ENCODE data around the gene CTNNA3. TPM values are rescaled to one million over a fixed set of nuclear protein-coding genes. Genes with fewer than 3 reads are reported as not detected.

Gene CTNNA3
- total RNA-seq, 2 donors from 2014 or later, result 3.2 to 7.2 TPM

DNA sequence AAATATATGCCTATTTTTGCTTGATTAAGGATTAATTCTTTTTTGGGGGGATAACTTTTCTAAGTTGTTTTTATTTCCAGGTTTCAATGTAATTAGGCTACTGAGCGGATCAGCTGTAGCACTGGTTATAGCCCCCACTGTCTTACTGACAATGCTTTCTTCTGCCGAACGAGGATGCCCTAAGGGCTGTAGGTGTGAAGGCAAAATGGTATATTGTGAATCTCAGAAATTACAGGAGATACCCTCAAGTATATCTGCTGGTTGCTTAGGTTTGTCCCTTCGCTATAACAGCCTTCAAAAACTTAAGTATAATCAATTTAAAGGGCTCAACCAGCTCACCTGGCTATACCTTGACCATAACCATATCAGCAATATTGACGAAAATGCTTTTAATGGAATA, 769.2 kb downstream of the CTNNA3 start:
- Histone ChIP-seq H3K4me3 (ENCODE audit: low read length) (no peak overlapping the region), H3K36me3 (ENCODE audit: control insufficient read depth, insufficient read depth, low read length) (no peaks in the 10 kb centered on the region), H3K27me3 (ENCODE audit: control insufficient read depth, insufficient read depth, low read length, poor library complexity, severe bottlenecking) (peaks cover 47% of the 10 kb centered on the region), H3K27ac (ENCODE audit: low read depth, low read length) (no peak overlapping the region), H3K9ac (ENCODE audit: extremely low read depth, low read length, poor library complexity, severe bottlenecking) (no peak overlapping the region), H3K9me3 (ENCODE audit: control insufficient read depth, low read length) (no peaks in the 10 kb centered on the region), H3K4me1 (ENCODE audit: control insufficient read depth, insufficient read depth, low read length) (no peaks in the 10 kb centered on the region)
- Mint-ChIP-seq H3K27me3 (ENCODE audit: insufficient read depth) (peaks cover 54% of the 10 kb centered on the region), H3K4me3 (no peak overlapping the region), H3K36me3 (ENCODE audit: low read depth) (no peaks in the 10 kb centered on the region), H3K4me1 (peaks cover 4% of the 10 kb centered on the region), H3K27ac (no peak overlapping the region), H3K9me3 (no peaks in the 10 kb centered on the region)
- 84 to 100% methylated on average over 2 to 5 of the region's 5 CpGs for WGBS, 2 experiments (ENCODE audit: insufficient coverage in 1 of 2, insufficient read length in 1 of 2)
- TF ChIP-seq, protein P1, sequence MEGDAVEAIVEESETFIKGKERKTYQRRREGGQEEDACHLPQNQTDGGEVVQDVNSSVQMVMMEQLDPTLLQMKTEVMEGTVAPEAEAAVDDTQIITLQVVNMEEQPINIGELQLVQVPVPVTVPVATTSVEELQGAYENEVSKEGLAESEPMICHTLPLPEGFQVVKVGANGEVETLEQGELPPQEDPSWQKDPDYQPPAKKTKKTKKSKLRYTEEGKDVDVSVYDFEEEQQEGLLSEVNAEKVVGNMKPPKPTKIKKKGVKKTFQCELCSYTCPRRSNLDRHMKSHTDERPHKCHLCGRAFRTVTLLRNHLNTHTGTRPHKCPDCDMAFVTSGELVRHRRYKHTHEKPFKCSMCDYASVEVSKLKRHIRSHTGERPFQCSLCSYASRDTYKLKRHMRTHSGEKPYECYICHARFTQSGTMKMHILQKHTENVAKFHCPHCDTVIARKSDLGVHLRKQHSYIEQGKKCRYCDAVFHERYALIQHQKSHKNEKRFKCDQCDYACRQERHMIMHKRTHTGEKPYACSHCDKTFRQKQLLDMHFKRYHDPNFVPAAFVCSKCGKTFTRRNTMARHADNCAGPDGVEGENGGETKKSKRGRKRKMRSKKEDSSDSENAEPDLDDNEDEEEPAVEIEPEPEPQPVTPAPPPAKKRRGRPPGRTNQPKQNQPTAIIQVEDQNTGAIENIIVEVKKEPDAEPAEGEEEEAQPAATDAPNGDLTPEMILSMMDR (conservative IDR thresholded peaks at IDR 0.05), result no peak
- DNase-seq, result no peak

DNA sequence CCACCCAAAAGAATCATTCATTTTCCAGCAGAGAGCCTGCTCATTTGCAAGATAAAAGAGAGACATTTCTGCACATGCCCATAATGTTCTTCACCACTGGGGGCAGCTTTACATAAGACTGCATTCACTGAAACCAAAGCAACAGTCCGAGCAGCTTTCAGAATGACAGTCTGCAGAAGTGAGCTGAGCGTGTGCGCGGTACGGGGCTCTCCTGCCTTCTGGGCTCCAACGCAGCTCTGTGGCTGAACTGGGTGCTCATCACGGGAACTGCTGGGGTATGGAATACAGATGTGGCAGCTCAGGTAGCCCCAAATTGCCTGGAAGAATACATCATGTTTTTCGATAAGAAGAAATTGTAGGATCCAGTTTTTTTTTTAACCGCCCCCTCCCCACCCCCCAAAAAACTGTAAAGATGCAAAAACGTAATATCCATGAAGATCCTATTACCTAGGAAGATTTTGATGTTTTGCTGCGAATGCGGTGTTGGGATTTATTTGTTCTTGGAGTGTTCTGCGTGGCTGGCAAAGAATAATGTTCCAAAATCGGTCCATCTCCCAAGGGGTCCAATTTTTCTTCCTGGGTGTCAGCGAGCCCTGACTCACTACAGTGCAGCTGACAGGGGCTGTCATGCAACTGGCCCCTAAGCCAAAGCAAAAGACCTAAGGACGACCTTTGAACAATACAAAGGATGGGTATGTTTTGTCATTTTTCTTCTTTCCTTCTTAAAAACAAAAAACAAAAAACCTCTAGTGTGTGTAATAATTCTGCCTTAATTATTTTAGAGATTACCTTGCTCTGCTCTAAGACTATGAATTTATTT, 769.9 kb downstream of the CTNNA3 start, which contains the start of gene LRRTM3:
Gene LRRTM3, plus strand, starts transcription at position 141 of the 820 bp plus-strand sequence.
- 14 to 18% methylated on average over 3 to 14 of the region's 16 CpGs for WGBS, 2 experiments (ENCODE audit: insufficient coverage in 1 of 2, insufficient read length in 1 of 2)
- H3K4me3 ChIP-seq (ENCODE audit: low read length), result no peak within 1 kb of the TSS
- peaks cover 54% of the 10 kb centered on the region for H3K27me3 Mint-ChIP-seq (ENCODE audit: insufficient read depth)

DNA sequence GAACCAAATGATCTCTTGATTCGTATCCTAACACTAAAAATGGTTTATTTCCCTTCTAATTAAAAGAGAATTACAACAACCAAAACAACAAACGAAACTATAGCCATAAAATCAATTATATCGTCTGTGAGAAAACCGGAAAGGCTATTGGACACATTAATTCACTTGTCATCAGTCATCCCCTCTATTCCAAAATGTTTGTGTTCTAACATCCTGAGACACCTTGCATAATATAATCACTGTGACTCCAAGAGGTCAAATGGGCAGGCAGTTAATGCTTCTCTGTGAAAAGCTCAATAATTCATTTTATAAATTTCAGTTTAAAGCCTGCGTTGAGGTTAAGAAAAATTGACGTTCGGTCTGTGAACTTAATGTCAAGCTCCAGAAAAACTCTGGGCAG, 770.6 kb downstream of the CTNNA3 start:
- 27 to 48% methylated on average over 5 to 7 of the region's 7 CpGs for WGBS, 2 experiments (ENCODE audit: insufficient coverage in 1 of 2, insufficient read length in 1 of 2)
- no peak overlapping the region for H3K27ac ChIP-seq (ENCODE audit: low read depth, low read length)
- Mint-ChIP-seq H3K4me1 (peaks cover 4% of the 10 kb centered on the region), H3K9me3 (no peaks in the 10 kb centered on the region), H3K27ac (no peak overlapping the region), H3K36me3 (ENCODE audit: low read depth) (no peaks in the 10 kb centered on the region), H3K27me3 (ENCODE audit: insufficient read depth) (peaks cover 54% of the 10 kb centered on the region), H3K4me3 (no peak overlapping the region)
- no peaks in the 10 kb centered on the region for H3K9me3 ChIP-seq (ENCODE audit: control insufficient read depth, low read length)
- H3K36me3 ChIP-seq (ENCODE audit: control insufficient read depth, insufficient read depth, low read length), result no peaks in the 10 kb centered on the region
- no peak overlapping the region for H3K4me3 ChIP-seq (ENCODE audit: low read length)
- H3K9ac ChIP-seq (ENCODE audit: extremely low read depth, low read length, poor library complexity, severe bottlenecking), result no peak overlapping the region
- TF ChIP-seq, protein P1 (conservative IDR thresholded peaks at IDR 0.05), result no peak
- H3K4me1 ChIP-seq (ENCODE audit: control insufficient read depth, insufficient read depth, low read length), result no peaks in the 10 kb centered on the region
- DNase-seq, result no peak
- H3K27me3 ChIP-seq (ENCODE audit: control insufficient read depth, insufficient read depth, low read length, poor library complexity, severe bottlenecking), result peaks cover 47% of the 10 kb centered on the region

More for the DNA sequence above, 769.9 kb downstream of the CTNNA3 start, which contains the start of gene LRRTM3:
- H3K4me3 Mint-ChIP-seq, result peak within 1 kb of the TSS; percentile 32
- no peak within 1 kb of the TSS for H3K27ac Mint-ChIP-seq
- Histone ChIP-seq H3K27ac (ENCODE audit: low read depth, low read length) (no peak within 1 kb of the TSS), H3K36me3 (ENCODE audit: control insufficient read depth, insufficient read depth, low read length) (no peaks in the 10 kb centered on the region), H3K4me1 (ENCODE audit: control insufficient read depth, insufficient read depth, low read length) (no peaks in the 10 kb centered on the region), H3K27me3 (ENCODE audit: control insufficient read depth, insufficient read depth, low read length, poor library complexity, severe bottlenecking) (peaks cover 47% of the 10 kb centered on the region), H3K9me3 (ENCODE audit: control insufficient read depth, low read length) (no peaks in the 10 kb centered on the region), H3K9ac (ENCODE audit: extremely low read depth, low read length, poor library complexity, severe bottlenecking) (no peak within 1 kb of the TSS)
- H3K4me1 Mint-ChIP-seq, result peaks cover 4% of the 10 kb centered on the region
- H3K9me3 Mint-ChIP-seq, result no peaks in the 10 kb centered on the region
- TF ChIP-seq, protein P1 (conservative IDR thresholded peaks at IDR 0.05), result peak; percentile 79
- no peaks in the 10 kb centered on the region for H3K36me3 Mint-ChIP-seq (ENCODE audit: low read depth)
- peak; percentile 85 for DNase-seq
